SK-N-SH (cell line): Measurements from ENCODE around the gene ATP13A4. TPM values are rescaled to one million over a fixed set of nuclear protein-coding genes. Genes with fewer than 3 reads are reported as not detected.

Source experiments
- CTCF ChIA-PET: fragments of 300-600, 350-600 bp; formaldehyde crosslinking; extraction: SDS; loops from one replicate; lab custom pipeline; 2021; lab: Yijun Ruan, JAX
- POLR2A ChIA-PET: fragments of 350-600 bp; sonication (Branson Sonifier 250); formaldehyde crosslinking; extraction: SDS; loops from one replicate; lab custom pipeline; 2020; ENCODE audit warnings: antibody characterized with exemption, inconsistent platforms; lab: Yijun Ruan, JAX
- DNase-seq: peaks from one replicate; pipeline ENCODE4 v3.0.0; 2012
- H2AFZ ChIP-seq: fragments of 200-600 bp; sonication (generic); 2 replicates; pipeline ENCODE4 v1.8.1; 2016; ENCODE audit warnings: antibody characterized with exemption, mild to moderate bottlenecking, low read depth
- H3F3A ChIP-seq: fragments of 200-600 bp; sonication (generic); replicated peaks from 2 replicates; pipeline ENCODE3; 2016; ENCODE audit warnings: antibody characterized with exemption, mild to moderate bottlenecking; ENCODE audit not compliant: insufficient read depth
- H3K27ac ChIP-seq, 2 experiments: fragments of 200-500 bp in 1 of 2; fragments of 200-600 bp in 1 of 2; sonication (Bioruptor generic) in 1 of 2; sonication (generic), shearing (Covaris generic) in 1 of 2; 2 replicates each; pipeline versions ENCODE4 v1.5.1 to v1.6.1; 2014 to 2016; ENCODE audit warnings: low read depth in 2 of 2, inconsistent platforms in 1 of 2, low read length in 1 of 2, mild to moderate bottlenecking in 1 of 2, mixed read lengths in 1 of 2
- H3K27me3 ChIP-seq: fragments of 200-600 bp; sonication (generic), shearing (Covaris generic); 2 replicates; pipeline ENCODE4 v1.6.1; 2016; ENCODE audit warnings: mixed run types; ENCODE audit not compliant: insufficient read depth
- H3K36me3 ChIP-seq, 2 experiments: fragments of 200-500 bp in 1 of 2; fragments of 200-600 bp in 1 of 2; sonication (Bioruptor generic) in 1 of 2; sonication (generic) in 1 of 2; replicated peaks in 1 of 2; 2 replicates each; pipeline versions ENCODE3 to v1.5.1; 2014 to 2016; ENCODE audit warnings: low read length in 1 of 2, mild to moderate bottlenecking in 1 of 2; ENCODE audit not compliant: insufficient read depth in 2 of 2, control insufficient read depth in 1 of 2
- H3K4me1 ChIP-seq, 2 experiments: fragments of 200-500 bp in 1 of 2; fragments of 200-600 bp in 1 of 2; sonication (Bioruptor generic) in 1 of 2; sonication (generic), shearing (Covaris generic) in 1 of 2; 2 replicates each; pipeline versions ENCODE4 v1.5.1 to v1.6.1; 2014 to 2016; ENCODE audit warnings: low read depth in 1 of 2, low read length in 1 of 2, mixed run types in 1 of 2; ENCODE audit not compliant: insufficient read depth in 2 of 2, control insufficient read depth in 1 of 2
- H3K4me2 ChIP-seq: fragments of 200-600 bp; sonication (generic), shearing (Covaris generic); 2 replicates; pipeline ENCODE4 v1.6.1; 2017; ENCODE audit warnings: mixed run types
- H3K4me3 ChIP-seq, 2 experiments: fragments of 200-500 bp in 1 of 2; fragments of 200-600 bp in 1 of 2; sonication (Bioruptor generic) in 1 of 2; sonication (generic), shearing (Covaris generic) in 1 of 2; 2 replicates each; pipeline versions ENCODE4 v1.5.1 to v1.8.1; 2014 to 2016; ENCODE audit warnings: low read depth in 2 of 2, inconsistent platforms in 1 of 2, low read length in 1 of 2, mild to moderate bottlenecking in 1 of 2, mixed read lengths in 1 of 2, moderate library complexity in 1 of 2
- H3K79me2 ChIP-seq: fragments of 200-600 bp; sonication (generic); 2 replicates; pipeline ENCODE4 v1.8.1; 2017; ENCODE audit warnings: mild to moderate bottlenecking; ENCODE audit not compliant: insufficient read depth
- H3K9ac ChIP-seq: fragments of 200-600 bp; sonication (generic); 2 replicates; pipeline ENCODE4 v1.6.1; 2017; ENCODE audit warnings: mixed run types
- H3K9me2 ChIP-seq: fragments of 200-600 bp; sonication (generic); 2 replicates; pipeline ENCODE4 v1.6.1; 2017; ENCODE audit warnings: mixed run types
- H3K9me3 ChIP-seq: fragments of 200-600 bp; sonication (generic); 2 replicates; pipeline ENCODE4 v1.6.1; 2017; ENCODE audit warnings: mixed run types, mild to moderate bottlenecking, moderate library complexity
- H4K20me1 ChIP-seq: fragments of 200-600 bp; sonication (generic); 2 replicates; pipeline ENCODE4 v1.6.1; 2017; ENCODE audit warnings: mild to moderate bottlenecking, mixed run types; ENCODE audit not compliant: insufficient read depth
- CHD2 ChIP-seq: fragments of 150-350 bp; IDR thresholded peaks from 2 replicates; pipeline ENCODE4 v1.6.1; 2018; ENCODE audit warnings: low read length; ENCODE audit not compliant: partially characterized antibody
- CTCF ChIP-seq: fragments of 200-600 bp; sonication (generic); IDR thresholded peaks from 2 replicates; pipeline ENCODE4 v1.6.1; 2017; ENCODE audit warnings: antibody characterized with exemption, mild to moderate bottlenecking, moderate library complexity
- ELF1 ChIP-seq: IDR thresholded peaks from 2 replicates; pipeline ENCODE4 v1.4.0; 2012
- EP300 ChIP-seq, 2 experiments: IDR thresholded peaks; 2 replicates each; pipeline versions ENCODE4 v1.4.0 to v1.6.1; 2012; ENCODE audit warnings: borderline replicate concordance in 1 of 2, low read depth in 1 of 2, low read length in 1 of 2
- FOSL2 ChIP-seq: IDR thresholded peaks from 2 replicates; pipeline ENCODE4 v1.4.0; 2012; ENCODE audit warnings: low read depth, mild to moderate bottlenecking, moderate library complexity, borderline replicate concordance
- FOXM1 ChIP-seq: IDR thresholded peaks from 2 replicates; pipeline ENCODE4 v1.4.0; 2012; ENCODE audit warnings: low read depth, mild to moderate bottlenecking
- GABPA ChIP-seq: IDR thresholded peaks from 2 replicates; pipeline ENCODE4 v1.4.0; 2012; ENCODE audit warnings: low read depth, mild to moderate bottlenecking
- IRF3 ChIP-seq: fragments of 150-350 bp; IDR thresholded peaks from 2 replicates; pipeline ENCODE4 v1.6.1; 2016; ENCODE audit warnings: mild to moderate bottlenecking, low read depth, low read length
- JUND ChIP-seq: IDR thresholded peaks from 2 replicates; pipeline ENCODE4 v1.4.0; 2012
- MEF2A ChIP-seq: IDR thresholded peaks from 2 replicates; pipeline ENCODE4 v1.4.0; 2012; ENCODE audit warnings: low read depth, borderline replicate concordance
- MXI1 ChIP-seq: IDR thresholded peaks from 2 replicates; pipeline ENCODE4 v1.6.1; 2012; ENCODE audit warnings: mild to moderate bottlenecking, low read depth, low read length, improper control_type of control experiment
- NFIC ChIP-seq: IDR thresholded peaks from 2 replicates; pipeline ENCODE4 v1.4.0; 2012; ENCODE audit warnings: borderline replicate concordance
- POLR2AphosphoS5 ChIP-seq: IDR thresholded peaks from 2 replicates; pipeline ENCODE4 v1.6.1; 2012; ENCODE audit warnings: low read depth, low read length
- RAD21 ChIP-seq: IDR thresholded peaks from 2 replicates; pipeline ENCODE4 v1.6.1; 2012; ENCODE audit warnings: mild to moderate bottlenecking, low read length
- RFX5 ChIP-seq: IDR thresholded peaks from 2 replicates; pipeline ENCODE4 v1.6.1; 2012; ENCODE audit warnings: mild to moderate bottlenecking, improper control_type of control experiment, low read length
- SIN3A ChIP-seq: IDR thresholded peaks from 2 replicates; pipeline ENCODE4 v1.6.1; 2012; ENCODE audit warnings: low read depth, mild to moderate bottlenecking, low read length, moderate library complexity, borderline replicate concordance
- SMC3 ChIP-seq: IDR thresholded peaks from 2 replicates; pipeline ENCODE4 v1.6.1; 2012; ENCODE audit warnings: low read depth, low read length, improper control_type of control experiment
- TCF12 ChIP-seq: IDR thresholded peaks from 2 replicates; pipeline ENCODE4 v1.4.0; 2012
- WGBS: methylation state at CpG from one replicate; pipeline ENCODE4 v1.1.6; 2017; ENCODE audit warnings: low lambda C conversion rate; 5-methylcytosine and 5-hydroxymethylcytosine counted together
- polyA plus RNA-seq, 3 experiments: library from polyadenylated mRNA; depleted of rRNA; stranded (reverse); fragments of >200 nt; gene quantifications; 2 replicates each; pipeline ENCODE4 v1.2.3, GENCODE V29; 2012
- TF ChIP-seq, protein P1 (sequence below): IDR thresholded peaks from 2 replicates; pipeline ENCODE4 v1.6.1; 2012; ENCODE audit warnings: mild to moderate bottlenecking, low read depth, low read length, moderate library complexity
- TF ChIP-seq, protein P2 (sequence below): fragments of 150-350 bp; IDR thresholded peaks from 2 replicates; pipeline ENCODE4 v1.6.1; 2017; ENCODE audit warnings: antibody characterized with exemption, low read length, low read depth, borderline replicate concordance

Gene ATP13A4
- polyA plus RNA-seq, 1 of the 3 experiments (the other 2 are of a cell fraction) = 0.02 TPM

GRCh38 chr3:193474446-193474845, 80.2 kb downstream of the ATP13A4 start:
- 48% methylated on average over 4 of the region's 4 CpGs for WGBS
- Histone ChIP-seq H3K27me3 (no peaks in the 10 kb centered on the region), H3K4me3 (no peak overlapping the region), H3F3A (no peaks in the 10 kb centered on the region), H3K4me1 (no peaks in the 10 kb centered on the region), H3K27ac (no peak overlapping the region), H4K20me1 (no peaks in the 10 kb centered on the region), H3K4me2 (no peak overlapping the region), H3K9me3 (no peaks in the 10 kb centered on the region), H3K36me3 (no peaks in the 10 kb centered on the region)
- POLR2A ChIA-PET = no interaction called here
- TF ChIP-seq JUND = no peak
- TF ChIP-seq CTCF = no peak
- TF ChIP-seq, protein P1, sequence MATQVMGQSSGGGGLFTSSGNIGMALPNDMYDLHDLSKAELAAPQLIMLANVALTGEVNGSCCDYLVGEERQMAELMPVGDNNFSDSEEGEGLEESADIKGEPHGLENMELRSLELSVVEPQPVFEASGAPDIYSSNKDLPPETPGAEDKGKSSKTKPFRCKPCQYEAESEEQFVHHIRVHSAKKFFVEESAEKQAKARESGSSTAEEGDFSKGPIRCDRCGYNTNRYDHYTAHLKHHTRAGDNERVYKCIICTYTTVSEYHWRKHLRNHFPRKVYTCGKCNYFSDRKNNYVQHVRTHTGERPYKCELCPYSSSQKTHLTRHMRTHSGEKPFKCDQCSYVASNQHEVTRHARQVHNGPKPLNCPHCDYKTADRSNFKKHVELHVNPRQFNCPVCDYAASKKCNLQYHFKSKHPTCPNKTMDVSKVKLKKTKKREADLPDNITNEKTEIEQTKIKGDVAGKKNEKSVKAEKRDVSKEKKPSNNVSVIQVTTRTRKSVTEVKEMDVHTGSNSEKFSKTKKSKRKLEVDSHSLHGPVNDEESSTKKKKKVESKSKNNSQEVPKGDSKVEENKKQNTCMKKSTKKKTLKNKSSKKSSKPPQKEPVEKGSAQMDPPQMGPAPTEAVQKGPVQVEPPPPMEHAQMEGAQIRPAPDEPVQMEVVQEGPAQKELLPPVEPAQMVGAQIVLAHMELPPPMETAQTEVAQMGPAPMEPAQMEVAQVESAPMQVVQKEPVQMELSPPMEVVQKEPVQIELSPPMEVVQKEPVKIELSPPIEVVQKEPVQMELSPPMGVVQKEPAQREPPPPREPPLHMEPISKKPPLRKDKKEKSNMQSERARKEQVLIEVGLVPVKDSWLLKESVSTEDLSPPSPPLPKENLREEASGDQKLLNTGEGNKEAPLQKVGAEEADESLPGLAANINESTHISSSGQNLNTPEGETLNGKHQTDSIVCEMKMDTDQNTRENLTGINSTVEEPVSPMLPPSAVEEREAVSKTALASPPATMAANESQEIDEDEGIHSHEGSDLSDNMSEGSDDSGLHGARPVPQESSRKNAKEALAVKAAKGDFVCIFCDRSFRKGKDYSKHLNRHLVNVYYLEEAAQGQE = no peak
- TF ChIP-seq, protein P2, sequence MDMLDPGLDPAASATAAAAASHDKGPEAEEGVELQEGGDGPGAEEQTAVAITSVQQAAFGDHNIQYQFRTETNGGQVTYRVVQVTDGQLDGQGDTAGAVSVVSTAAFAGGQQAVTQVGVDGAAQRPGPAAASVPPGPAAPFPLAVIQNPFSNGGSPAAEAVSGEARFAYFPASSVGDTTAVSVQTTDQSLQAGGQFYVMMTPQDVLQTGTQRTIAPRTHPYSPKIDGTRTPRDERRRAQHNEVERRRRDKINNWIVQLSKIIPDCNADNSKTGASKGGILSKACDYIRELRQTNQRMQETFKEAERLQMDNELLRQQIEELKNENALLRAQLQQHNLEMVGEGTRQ = no peak
- TF ChIP-seq ELF1 = no peak
- TF ChIP-seq, all 33 proteins: peak for 0
- H3K9ac ChIP-seq = no peak overlapping the region
- CTCF ChIA-PET = no interaction called here
- DNase-seq = no peak
- H2AFZ ChIP-seq = no peak overlapping the region
- H3K79me2 ChIP-seq = no peaks in the 10 kb centered on the region
- no peaks in the 10 kb centered on the region for H3K9me2 ChIP-seq

DNA sequence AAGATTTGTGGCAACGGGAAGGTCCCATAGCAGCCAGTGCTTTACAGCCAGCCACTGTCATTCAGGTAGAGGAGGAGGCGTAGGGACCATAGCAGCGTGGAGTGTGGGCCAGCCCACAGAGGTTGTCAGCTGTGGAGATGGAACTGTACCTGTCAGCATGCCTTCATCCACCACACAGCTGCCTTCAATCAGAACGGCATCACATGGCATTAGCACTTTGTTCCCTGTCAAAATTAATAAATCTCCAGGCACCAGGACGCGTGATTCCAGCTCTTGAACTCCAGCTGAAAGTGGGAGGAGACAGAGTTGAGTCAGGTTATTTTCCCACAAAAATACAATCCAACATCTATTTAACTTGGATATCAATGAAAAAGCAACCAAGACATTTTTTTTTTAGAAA, 84.0 kb downstream of the ATP13A4 start:
- no peak overlapping the region for H2AFZ ChIP-seq
- H3K4me1 ChIP-seq = no peaks in the 10 kb centered on the region
- no peak overlapping the region for H3K4me3 ChIP-seq
- H3K79me2 ChIP-seq = no peaks in the 10 kb centered on the region
- no peaks in the 10 kb centered on the region for H3K36me3 ChIP-seq
- no peak overlapping the region for H3K9ac ChIP-seq
- no peaks in the 10 kb centered on the region for H4K20me1 ChIP-seq
- no peaks in the 10 kb centered on the region for H3F3A ChIP-seq
- POLR2A ChIA-PET = no interaction called here
- H3K4me2 ChIP-seq = no peak overlapping the region
- 4% methylated on average over 6 of the region's 6 CpGs for WGBS
- no peaks in the 10 kb centered on the region; the same call in 1 of the 2 replicates for H3K27me3 ChIP-seq
- H3K9me2 ChIP-seq = no peaks in the 10 kb centered on the region
- H3K9me3 ChIP-seq = no peaks in the 10 kb centered on the region
- CTCF ChIA-PET = interaction anchor here (0.8 to 1.0 kb wide), 2 partner anchors 13 to 658 kb away, joined by 3 read pairs; no protein-coding TSS in a partner anchor
- no peak for DNase-seq
- H3K27ac ChIP-seq = no peak overlapping the region
- TF ChIP-seq POLR2AphosphoS5 = no peak
- no peak for TF ChIP-seq RFX5
- TF ChIP-seq NFIC = no peak
- TF ChIP-seq JUND = no peak
- TF ChIP-seq RAD21 = no peak
- no peak for TF ChIP-seq SMC3
- TF ChIP-seq EP300 (IDR thresholded peaks at IDR 0.05; ENCODE audit: borderline replicate concordance in 1 of 2, low read depth in 1 of 2, low read length in 1 of 2) = no peak
- no peak for TF ChIP-seq IRF3
- TF ChIP-seq FOXM1 = no peak
- TF ChIP-seq TCF12 = no peak
- no peak for TF ChIP-seq GABPA
- no peak for TF ChIP-seq MEF2A
- TF ChIP-seq SIN3A = no peak
- TF ChIP-seq MXI1 = no peak
- TF ChIP-seq CHD2 = no peak
- TF ChIP-seq FOSL2 = no peak
